GM21367 (cell line): ENCODE results near the gene CYP3A4.
"Not testable (repeated sequence)": the region's sequence is repeated elsewhere in the genome, so short reads cannot be mapped to it uniquely, and the experiment has no call there.

Source experiments
- ATAC-seq: cut with Tn5 transposase; IDR thresholded peaks from one replicate; pipeline ENCODE4 v1.9.1; 2021; ENCODE audit not compliant: unreplicated experiment

The CYP3A4 gene

DNA sequence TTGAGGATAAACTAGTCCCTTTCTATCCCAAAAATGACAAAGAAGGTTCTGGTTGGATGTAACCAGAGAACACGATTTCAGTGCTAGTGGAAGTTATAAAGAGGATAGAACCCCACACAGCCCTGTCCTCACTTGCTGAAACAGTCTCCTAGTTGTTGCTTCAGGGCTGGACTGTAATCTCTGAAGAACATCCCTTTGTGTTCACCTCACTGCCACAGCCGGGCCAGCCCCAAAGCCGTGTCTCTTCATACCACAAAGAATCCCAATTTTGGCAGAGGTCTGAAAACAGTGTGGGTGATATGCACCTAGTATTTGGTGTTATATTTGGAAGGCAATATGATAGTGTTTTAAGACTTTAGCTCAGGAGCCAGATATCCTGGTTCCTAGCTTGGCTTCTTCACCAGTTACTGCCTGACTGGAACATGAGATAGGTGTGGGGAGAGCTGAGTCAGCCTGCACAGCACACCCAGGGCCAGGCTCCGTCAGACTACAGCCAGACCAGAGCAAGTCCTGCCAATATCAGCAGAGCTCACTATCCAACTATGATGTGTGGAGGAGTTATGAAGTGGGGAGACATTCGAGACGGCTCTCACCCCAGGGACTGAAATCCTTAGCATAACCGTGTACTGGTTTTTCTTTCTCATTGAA lies 21.2 kb downstream of the CYP3A4 start:
- no peak for ATAC-seq

DNA sequence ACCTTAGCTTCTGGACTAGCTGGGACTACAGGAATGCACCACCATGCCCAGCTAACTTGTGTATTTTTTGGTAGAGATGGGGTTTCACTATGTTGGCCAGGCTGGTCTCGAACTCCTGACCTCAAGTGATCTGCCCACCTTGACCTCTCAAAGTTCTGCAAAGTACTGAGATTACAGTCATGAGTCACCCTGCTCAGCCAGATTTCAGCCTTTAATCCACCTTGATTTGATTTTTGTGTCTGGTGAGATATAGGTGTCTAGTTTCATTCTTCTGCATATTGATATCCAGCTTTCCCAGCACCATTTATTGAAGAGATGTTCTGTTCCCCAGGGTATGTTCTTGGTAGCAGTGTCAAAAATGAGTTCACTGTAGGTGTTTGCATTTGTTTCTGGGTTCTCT lies 28.9 kb downstream of the CYP3A4 start:
- ATAC-seq = no peak

DNA sequence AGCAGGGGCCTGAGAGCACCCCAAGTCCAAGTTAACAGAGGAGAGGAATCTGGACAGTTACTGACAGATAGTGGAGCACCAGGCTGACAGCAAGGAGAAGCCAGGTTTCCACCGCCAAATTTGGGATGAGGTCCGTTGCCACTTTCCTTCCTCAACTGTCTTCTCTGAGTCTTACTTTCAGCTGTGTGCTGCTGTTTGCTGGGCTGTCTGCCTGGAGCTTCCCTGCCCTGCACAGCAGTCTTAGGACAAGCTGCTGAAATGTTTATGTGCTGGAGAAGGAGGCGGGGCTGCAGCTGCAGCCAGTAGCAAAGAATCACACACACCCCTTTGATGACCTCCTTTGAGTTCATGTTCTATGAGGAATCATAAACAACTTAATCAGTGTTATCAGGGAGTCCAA lies 31.6 kb downstream of the CYP3A4 start:
- no peak for ATAC-seq

DNA sequence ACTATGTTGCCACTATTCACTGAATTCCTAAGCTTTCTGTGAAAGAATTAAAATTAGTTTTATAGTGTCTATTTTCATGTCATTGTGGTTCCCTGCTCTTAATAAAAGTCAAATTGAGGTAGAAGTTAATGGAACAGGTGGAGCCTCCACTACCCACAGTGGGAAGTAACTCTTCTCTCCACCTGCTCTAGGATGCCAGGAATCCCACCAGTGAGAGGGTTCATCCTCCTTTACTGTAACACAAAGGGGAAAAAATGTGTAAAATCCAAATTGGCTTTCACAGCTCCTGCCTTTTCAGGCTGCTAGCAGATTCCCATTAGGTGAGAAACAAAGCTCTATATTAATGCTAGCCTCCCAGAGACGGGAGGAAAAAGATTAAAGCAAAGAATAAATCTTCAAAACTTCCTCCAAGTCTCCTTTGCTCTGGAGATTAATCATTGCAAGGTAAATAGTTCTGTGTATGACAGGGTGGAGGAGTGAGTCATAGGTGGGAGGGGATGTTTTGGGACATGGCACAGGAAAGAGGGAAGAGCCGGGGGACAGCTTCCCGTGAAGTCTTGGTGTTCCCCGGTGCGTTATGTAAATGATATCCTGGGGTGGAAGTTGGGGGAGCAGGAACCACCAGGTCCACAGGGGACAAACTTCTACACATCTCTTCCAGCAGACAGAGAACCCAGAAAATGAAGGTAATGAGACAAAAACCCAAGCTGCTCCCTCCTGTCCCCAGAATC lies 32.5 kb downstream of the CYP3A4 start:
- ATAC-seq = not testable (repeated sequence)

DNA sequence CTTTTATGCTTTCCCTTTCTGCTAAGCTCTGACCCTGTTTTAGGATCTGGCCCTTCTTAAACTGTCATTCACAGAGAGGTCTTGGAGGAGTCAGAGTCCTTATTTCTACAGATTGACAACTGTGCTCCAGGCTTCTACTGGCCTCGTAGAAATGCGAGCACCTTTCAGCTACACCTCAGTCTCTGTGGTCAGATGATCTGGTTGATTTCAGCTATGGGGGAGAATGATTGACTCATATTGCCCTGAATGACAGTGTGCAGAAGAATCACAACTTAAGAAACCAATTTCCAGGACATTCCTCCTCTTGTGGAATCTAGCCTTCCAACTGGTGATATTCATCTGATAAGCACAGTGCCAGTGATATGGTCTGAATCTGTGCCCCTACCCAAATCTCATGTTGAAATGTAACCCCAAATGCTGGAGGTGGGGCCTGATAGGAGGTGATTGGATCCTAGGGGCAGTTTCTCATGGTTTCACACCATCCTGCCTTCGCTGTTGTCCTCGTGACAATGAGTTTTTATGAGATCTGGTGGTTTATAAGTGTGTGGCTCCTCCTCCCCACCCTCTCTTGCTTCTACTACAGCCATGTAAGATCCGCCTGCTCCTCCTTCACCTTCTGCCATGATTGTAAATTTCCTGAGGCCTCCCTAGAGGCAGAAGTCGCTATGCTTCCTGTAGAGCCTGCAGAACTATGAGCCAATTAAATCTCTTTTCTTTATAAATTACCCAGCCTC lies 35.0 kb downstream of the CYP3A4 start:
- no peak for ATAC-seq

DNA sequence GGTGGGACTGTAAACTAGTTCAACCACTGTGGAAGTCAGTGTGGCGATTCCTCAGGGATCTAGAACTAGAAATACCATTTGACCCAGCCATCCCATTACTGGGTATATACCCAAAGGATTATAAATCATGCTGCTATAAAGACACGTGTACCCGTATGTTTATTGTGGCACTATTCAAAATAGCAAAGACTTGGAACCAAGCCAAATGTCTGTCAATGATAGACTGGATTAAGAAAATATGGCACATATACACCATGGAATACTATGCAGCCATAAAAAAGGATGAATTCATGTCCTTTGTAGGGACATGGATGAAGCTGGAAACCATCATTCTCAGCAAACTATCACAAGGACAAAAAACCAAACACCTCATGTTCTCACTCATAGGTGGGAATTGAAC lies 37.1 kb downstream of the CYP3A4 start:
- ATAC-seq = not testable (repeated sequence)

DNA sequence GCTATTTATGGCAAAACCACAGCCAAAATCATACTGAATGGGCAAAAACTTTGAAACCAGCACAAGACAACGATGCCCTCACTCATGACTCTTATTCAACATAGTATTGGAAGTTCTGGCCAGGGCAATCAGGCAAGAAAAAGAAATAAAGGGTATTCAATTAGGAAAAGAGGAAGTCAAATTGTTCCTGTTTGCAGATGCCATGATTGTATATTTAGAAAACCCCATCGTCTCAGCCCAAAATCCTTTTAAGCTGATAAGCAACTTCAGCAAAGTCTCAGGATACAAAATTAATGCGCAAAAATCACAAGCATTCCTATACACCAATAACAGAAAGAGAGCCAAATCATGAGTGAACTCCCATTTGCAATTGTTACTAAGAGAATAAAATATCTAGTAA lies 38.6 kb downstream of the CYP3A4 start:
- ATAC-seq = not testable (repeated sequence)

DNA sequence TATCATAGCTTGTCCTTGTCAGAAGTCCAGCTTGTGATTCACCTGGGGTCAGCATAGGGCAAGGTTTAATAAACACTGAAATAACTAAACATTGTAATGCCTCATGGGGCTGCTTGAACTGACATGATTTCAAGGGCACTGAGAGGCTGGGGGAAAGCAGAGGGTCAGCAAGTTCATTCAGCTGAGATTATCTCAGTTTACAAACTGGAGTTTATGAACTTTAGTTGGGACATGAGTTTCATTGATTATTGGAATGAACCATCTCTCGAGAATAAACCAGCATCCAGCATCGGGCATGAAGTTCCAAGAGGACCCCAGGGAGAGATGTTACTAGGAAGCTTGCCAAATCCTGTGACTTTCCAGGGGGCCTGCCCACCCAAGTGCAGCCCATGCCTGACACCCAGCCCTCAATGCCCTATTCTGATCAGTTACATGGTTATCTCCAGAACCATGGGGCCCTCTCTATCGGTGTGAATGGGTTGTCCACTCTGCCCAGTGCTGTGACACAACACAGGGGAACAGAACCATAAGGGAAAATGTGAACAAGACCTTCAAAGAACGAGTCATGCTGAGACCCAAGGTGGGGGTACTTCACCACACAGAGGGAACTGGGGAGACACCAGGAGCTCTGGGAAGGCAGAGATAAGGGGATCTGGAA lies 41.1 kb downstream of the CYP3A4 start:
- no peak for ATAC-seq

DNA sequence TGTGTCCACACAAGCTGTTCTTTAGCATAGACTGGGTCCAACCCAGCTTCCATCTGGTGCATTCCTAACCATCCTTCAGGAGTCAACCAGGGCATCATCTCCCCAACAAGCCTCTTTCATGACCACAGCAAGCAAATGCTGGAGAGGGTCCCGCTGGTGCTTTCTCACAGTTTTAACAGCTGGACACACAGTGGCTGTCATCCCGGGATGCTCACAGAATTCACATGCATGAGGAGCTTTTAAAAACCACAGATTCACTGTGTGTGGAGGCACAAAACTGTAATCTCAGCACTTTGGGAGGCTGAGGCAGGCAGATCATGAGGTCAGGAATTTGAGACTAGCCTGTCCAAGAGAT lies 42.6 kb downstream of the CYP3A4 start:
- ATAC-seq = no peak

DNA sequence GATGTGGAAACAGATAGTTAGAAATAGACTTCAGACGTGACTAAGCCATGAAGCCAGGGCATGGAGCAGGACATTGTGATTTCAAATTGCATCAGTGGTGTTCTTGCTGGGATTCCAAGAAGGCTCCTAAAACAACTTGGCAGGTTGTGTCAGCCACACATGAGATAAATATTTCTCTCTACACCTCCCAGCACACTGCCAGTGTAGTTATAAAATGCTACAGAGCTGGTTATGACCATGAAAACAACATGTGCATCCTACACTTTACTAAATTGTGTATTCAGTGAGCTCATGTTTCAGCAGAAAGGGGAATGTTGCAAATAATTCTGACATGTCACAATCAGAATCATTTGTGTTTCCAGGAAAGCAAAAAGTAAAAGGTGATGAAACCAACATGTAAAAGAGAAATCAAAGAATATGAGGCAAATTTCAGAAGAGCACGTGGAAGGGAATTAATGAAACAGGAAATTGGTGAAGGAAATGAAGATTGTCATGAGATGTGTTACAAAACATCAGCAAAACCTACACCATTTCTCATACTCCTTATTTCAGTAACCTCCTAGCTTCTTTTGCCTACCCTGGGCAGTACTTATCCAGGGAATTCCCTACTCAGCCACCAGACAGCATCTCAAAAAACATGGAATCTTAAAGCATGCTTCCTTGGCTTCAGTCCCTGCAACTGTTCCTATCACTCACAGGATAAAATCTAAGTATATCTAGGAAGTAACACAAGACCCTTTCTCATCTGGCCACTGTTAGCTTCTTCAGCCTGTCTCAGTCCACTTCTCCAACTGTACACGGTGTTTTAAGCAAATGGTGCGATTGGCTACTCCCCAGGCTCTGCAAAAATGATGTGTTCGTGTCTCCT lies 43.2 kb downstream of the CYP3A4 start:
- no peak for ATAC-seq

DNA sequence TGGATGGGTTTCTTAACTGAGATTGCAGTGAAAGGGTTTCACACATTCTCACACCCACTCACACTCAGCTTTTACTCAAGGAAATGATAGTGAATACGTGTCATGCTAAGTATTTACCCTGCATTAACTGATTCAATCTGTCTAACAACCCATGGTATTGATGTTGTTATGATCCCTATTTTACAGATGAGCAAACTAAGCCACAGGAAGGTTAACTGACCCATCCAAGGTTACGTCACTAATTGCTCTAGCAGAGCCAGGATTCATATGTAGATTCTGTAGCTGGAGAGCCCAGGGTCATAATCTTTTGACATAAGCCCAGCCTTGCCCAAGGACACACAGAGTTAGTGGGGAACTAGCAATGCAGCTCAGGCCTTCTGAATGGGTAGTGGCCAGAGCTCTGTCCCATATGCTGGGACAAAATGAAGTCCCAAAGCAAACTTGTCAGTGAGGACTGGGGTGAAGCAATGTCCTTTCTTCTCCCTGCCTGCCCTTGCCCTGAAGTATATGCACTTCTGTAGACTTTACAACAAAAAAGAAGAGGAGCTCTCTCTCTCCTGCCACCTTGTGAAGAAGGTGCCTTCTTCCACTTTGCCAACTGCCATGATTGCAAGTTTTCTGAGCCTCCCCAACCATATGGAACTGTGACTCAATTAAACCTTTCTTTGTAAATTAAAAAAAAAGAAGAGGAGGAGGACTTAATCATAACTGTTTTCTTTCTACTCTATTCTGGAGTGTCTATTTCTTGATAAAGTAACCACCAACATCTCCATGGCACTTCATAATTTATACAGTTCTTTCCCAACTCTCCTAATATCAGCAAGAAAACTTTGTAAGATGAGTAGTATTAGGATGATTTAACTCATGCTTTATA lies 44.0 kb downstream of the CYP3A4 start:
- ATAC-seq = no peak

DNA sequence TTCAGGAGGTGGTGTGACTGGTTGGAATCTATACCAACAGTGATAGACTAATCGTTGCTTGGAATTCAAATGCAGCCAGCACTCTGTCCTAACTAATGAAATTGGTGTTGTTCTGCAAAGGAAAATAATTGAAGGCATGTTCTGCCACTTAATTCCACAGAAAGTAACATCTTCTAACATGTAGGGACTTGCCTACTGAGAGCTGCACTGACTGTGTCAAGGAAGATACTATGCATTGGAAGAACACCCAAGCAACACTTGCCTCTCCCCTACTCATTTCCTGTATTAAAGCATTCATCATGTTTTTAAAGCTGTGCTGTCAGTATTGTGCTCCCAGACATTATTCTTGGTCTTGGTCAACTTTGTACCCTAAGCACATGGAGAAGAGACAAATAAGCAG lies 46.3 kb downstream of the CYP3A4 start:
- ATAC-seq = no peak

DNA sequence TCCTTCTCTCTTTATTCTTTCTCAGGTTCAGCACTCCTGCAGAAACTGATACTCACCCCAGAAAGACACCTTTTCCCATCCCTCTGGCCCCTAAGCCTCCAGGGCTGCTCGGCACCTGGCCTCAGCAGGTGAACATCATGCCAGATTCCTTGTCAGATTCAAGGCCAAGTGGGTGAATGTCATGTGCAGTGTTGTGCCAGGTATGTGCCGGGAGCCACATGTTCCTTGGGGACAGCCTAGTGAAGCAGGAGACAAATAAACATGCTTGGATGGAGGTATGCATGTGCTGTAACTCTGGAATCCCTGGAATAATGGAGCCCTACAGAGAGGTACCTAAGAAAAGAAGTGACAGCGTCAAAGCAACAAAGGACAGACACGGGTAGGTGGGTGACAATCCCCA lies 47.3 kb downstream of the CYP3A4 start:
- not testable (repeated sequence) for ATAC-seq

DNA sequence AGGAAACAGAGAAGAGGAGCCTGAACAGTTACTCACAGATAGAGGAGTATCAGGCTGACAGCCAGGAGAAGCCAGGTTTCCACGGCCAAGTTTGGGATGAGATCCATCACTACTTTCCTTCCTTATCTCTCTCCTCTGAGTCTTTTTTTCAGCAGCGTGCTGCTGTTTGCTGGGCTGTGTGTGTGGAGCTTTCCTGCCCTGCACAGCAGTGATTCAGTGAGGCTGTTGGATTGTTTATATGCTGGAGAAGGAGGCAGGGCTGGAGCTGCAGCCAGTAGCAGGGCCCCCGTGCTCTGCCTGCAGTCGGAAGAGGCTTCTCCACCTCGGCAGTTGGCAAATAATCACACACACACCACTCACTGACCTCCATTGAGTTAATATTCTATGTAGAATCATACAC lies 49.0 kb downstream of the CYP3A4 start, which contains the start of gene CYP3A7:
CYP3A7 (minus strand) TSS at position 210 of the 400 bp plus-strand sequence; CDS start at position 107, 103 bp downstream.
- no peak for ATAC-seq

DNA sequence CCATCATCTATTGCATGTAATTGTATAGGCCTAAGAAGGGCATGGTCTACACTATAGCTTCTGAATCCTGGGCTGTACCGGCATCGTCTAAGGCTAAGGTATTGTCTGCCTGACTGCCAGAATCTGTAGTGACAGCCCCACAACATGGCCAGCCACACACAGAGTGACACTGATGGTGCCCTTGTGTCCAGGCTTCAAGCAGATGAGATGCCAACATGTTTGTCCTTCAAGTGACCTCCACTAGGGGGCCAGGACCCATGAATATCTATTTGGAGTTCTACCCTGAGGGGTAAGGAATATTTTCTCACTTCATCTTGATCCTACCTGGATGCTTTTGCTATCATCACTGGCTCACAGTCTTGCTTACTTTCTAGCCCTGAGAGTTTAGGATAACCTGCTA lies 50.5 kb downstream of the CYP3A4 start:
- ATAC-seq = no peak

DNA sequence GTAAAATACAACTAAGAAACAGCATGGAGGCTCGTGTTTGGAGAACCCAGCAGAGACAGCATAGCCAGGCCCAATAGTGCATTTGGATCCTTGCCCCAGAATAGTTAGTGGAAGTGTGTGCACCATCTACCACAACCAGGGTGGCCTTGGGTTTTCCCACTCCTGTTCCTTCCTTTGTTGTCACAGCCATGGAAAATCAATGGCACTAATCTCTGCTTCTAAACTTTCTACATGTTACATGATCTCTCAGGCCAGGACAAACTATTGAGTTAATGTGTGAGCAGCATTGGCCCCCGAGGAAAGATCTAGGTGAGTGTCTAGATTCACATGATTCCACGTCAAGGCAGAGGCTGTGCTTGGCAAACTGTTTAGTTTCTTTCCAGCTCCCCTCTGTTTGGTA lies 51.0 kb downstream of the CYP3A4 start:
- ATAC-seq = no peak

DNA sequence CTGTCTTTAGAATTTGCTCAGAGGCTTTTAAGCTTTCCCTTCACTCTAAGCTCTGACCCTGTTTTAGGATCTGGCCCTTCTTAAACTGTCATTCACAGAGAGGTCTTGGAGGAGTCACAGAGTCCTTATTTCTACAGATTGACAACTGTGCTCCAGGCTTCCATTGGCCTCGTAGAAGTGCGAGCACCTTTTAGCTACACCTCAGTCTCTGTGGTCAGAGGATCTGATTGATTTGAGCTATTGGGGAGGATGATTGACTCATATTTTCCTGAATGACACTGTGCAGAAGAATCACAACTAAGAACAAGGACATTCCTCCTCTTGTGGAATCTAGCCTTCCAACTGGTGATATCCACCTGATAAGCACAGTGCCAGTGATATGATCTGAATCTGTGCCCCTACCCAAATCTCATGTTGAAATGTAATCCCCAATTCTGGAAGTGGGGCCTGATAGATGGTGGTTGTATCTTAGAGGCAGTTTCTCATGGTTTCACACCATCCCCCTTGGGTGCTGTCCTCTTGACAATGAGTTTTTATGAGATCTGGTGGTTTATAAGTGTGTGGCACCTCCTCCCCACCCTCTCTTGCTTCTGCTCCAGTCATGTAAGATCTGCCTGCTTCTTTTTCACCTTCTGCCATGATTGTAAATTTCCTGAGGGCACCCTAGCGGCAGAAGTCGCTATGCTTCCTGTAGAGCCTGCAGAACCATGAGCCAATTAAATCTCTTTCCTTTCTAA lies 52.2 kb downstream of the CYP3A4 start:
- ATAC-seq = no peak

DNA sequence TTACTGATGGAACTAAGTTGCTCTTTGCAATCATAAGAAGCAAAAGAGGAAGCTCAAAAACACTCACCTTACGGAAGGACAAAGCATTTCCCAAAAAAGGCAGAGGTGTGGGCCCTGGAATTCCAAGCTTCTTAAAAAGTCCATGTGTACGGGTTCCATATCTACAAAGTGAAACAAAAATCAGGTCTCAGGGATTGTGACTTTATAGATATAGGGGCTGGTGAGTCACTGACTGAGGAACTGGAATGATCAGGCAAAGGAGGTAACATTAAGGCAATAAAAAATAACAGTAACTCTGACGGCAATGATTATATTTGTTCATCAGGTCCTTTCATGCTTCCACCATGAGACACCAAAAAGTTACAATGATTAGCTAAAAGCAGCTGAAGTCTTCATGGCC lies 53.0 kb downstream of the CYP3A4 start:
- no peak for ATAC-seq

DNA sequence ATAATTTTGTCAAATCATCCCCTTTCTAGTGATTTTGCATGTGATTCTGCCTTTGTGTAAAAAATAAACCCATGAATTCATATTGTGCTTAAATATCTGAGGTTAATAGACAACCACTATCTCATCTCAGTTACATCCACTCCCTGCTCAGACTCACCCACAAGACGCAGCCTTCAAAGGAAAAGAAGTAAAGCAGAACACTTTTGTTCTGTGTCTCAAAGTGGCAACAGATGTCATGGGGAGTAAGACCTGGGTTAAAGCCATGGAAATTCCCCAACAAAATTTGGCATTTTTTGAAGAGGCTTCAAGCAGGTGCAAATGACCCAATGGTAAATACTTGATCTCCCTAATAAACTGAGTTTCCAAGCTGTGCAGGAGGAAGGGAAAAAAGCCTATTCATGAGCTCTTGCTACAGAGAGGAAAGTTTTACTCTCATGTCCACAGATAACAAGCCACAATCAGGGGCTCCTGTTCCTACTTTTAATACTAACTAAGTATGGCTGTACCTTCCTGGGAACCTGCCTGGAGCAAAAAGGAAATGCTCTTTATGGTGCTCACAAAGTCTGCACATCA lies 53.7 kb downstream of the CYP3A4 start:
- ATAC-seq = no peak
